ENCODE measurements around the gene AURKA. TPM values are rescaled to one million over a fixed set of nuclear protein-coding genes. Genes with fewer than 3 reads are reported as not detected.

Gene AURKA
- total RNA-seq, 4 donors from 2014 or later: 4.7 to 7.7 (median 6.5) TPM

DNA sequence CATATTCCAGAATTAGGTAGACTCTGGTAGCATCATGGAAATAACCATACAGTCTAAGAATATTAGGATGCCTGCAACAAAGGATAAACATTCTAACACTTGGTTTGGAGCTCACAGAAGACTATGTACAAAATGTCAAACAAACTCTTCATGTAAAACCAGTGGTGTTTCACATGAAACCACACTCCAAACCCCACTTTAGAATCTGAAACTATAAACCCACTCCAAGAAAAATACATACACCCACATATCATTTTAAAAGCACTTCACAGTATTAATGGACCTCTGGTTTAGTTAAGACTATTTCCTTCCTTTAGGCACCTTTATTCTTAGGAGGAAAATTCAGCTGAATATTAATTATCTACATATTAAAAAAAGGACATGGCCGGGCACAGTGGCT, 10.5 kb downstream of the AURKA start:
- TF ChIP-seq, protein P1, sequence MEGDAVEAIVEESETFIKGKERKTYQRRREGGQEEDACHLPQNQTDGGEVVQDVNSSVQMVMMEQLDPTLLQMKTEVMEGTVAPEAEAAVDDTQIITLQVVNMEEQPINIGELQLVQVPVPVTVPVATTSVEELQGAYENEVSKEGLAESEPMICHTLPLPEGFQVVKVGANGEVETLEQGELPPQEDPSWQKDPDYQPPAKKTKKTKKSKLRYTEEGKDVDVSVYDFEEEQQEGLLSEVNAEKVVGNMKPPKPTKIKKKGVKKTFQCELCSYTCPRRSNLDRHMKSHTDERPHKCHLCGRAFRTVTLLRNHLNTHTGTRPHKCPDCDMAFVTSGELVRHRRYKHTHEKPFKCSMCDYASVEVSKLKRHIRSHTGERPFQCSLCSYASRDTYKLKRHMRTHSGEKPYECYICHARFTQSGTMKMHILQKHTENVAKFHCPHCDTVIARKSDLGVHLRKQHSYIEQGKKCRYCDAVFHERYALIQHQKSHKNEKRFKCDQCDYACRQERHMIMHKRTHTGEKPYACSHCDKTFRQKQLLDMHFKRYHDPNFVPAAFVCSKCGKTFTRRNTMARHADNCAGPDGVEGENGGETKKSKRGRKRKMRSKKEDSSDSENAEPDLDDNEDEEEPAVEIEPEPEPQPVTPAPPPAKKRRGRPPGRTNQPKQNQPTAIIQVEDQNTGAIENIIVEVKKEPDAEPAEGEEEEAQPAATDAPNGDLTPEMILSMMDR (IDR thresholded peaks at IDR 0.05): no peak
- no peak for TF ChIP-seq POLR2A (IDR thresholded peaks at IDR 0.05)
- Histone ChIP-seq H3K4me3 (no peak overlapping the region), H3K4me1 (no peaks in the 10 kb centered on the region)

DNA sequence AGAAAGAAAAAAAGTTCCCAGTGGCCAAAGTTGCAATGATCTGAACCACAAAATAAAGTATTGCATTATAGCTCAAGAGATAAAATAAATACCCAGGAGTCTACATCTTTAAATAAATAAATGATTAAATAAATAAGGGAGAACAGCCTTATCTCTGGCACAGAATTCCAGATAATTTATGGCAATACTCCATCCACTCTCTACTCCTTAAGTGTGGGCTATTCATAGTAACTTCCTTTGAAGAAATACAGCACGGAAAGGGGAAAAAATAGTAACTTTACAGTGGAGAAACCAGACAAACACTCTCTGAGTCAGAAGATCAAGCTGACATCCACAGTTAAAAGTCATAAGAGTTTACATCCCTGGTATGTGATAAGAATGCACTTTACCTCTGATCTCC, 11.6 kb downstream of the AURKA start:
- no peak for TF ChIP-seq POLR2A (IDR thresholded peaks at IDR 0.05)
- TF ChIP-seq, protein P1 (IDR thresholded peaks at IDR 0.05): no peak
- no peak for DNase-seq

More for the DNA sequence above, 10.5 kb downstream of the AURKA start:
- Histone ChIP-seq H3K27ac (no peak overlapping the region), H3K36me3 (peaks cover 0 to 27% (median 0%) of the 10 kb centered on the region in 3 donors), H3K9me3 (no peaks in the 10 kb centered on the region), H3K27me3 (no peaks in the 10 kb centered on the region)
- DNase-seq: no peak

DNA sequence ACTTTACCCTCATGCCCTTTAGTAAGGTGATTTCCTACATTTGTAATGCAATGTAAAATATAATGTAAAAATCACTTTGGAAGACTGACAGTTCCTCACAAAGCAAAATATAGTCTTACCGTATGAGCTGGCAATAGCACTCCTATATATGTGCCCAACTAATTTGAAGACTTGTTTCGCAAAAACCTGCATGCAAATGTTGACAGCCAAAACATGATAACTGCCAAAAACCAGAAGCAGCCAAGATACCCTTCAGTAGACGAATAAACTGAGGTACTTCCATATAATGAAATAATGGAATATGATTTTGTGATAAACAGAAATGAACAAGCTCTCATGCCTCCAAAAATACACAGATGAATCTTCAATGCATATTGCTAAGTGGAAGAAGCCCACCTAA, 13.6 kb downstream of the AURKA start:
- Histone ChIP-seq H3K4me3 (no peak overlapping the region), H3K27ac (no peak overlapping the region)
- no peak for TF ChIP-seq POLR2A (IDR thresholded peaks at IDR 0.05)
- TF ChIP-seq, protein P1 (IDR thresholded peaks at IDR 0.05): no peak

More for the DNA sequence above, 11.6 kb downstream of the AURKA start:
- H3K4me1 ChIP-seq: no peaks in the 10 kb centered on the region
- H3K27me3 ChIP-seq: no peaks in the 10 kb centered on the region
- no peaks in the 10 kb centered on the region for H3K9me3 ChIP-seq
- H3K27ac ChIP-seq: no peak overlapping the region
- peaks cover 0 to 18% (median 0%) of the 10 kb centered on the region in 3 donors for H3K36me3 ChIP-seq
- H3K4me3 ChIP-seq: no peak overlapping the region

DNA sequence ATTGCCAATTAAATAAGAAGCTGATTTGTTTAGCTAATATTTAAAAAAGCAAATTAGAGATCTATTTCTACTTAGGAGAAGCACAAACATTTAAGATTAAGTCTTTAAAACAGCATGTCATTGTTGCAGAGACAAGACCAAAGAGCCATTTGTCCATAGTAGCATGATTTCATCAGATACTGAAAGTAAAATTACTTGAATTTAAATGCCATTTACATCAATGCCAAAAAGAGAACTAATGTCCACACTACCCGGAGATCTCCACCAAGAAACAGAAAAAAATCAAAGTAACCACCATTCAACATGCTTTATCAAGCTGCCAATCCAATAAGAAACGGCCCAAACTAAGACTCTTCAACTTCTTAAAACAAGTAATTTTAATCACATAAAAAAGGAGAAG, 15.7 kb downstream of the AURKA start:
- no peak overlapping the region for H3K27ac ChIP-seq
- H3K36me3 ChIP-seq: peaks cover 0 to 15% (median 0%) of the 10 kb centered on the region in 3 donors
- DNase-seq: no peak
- H3K9me3 ChIP-seq: no peaks in the 10 kb centered on the region
- no peaks in the 10 kb centered on the region for H3K4me1 ChIP-seq
- TF ChIP-seq, protein P1 (IDR thresholded peaks at IDR 0.05): no peak
- no peak for TF ChIP-seq POLR2A (IDR thresholded peaks at IDR 0.05)
- H3K27me3 ChIP-seq: no peaks in the 10 kb centered on the region
- no peak overlapping the region for H3K4me3 ChIP-seq

More for the DNA sequence above, 13.6 kb downstream of the AURKA start:
- Histone ChIP-seq H3K36me3 (peaks cover 0 to 10% (median 0%) of the 10 kb centered on the region in 3 donors), H3K9me3 (no peaks in the 10 kb centered on the region), H3K4me1 (no peaks in the 10 kb centered on the region), H3K27me3 (no peaks in the 10 kb centered on the region)
- no peak for DNase-seq

DNA sequence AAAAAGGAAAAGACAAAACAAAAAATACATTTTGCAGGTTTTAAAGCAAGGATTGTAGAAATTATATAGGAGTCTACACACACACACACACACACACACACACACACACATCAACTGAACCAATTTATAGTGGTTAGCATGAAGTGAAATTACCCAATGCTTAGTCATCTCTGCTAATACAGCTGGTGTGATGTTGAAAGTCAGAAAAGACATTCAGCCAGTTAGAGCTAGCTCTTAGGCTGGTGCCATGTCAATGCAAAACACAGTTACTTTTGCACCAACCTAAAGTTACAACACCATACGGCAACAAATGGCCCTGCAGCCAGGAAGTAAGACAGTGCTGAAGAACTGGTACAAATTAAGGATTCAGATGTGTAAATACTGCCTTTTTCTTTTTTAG, 18.1 kb downstream of the AURKA start:
- Histone ChIP-seq H3K4me3 (no peak overlapping the region), H3K27ac (no peak overlapping the region), H3K36me3 (peaks cover 0 to 14% (median 0%) of the 10 kb centered on the region in 3 donors), H3K4me1 (no peaks in the 10 kb centered on the region), H3K9me3 (no peaks in the 10 kb centered on the region), H3K27me3 (no peaks in the 10 kb centered on the region)
- DNase-seq: no peak
- no peak for TF ChIP-seq POLR2A (IDR thresholded peaks at IDR 0.05)
- TF ChIP-seq, protein P1 (IDR thresholded peaks at IDR 0.05): no peak

DNA sequence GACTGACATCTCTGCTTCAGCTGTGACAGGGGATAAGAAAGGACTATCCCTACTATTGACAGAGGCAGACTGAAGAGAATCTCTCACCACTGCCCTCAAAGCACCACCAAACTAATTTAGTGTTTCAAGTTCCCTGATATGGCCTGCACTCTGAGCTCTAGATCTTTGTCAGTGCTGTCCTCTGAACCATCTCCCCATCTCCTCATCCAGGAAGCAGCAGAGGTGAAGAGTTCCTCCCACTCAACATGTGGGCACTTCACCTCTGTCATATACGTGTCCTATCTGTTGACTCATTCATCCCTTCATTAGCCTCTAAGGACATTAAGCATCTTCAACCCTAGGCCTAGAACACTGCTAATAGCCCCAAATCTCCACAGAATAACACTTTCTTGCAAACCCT, 19.2 kb downstream of the AURKA start:
- H3K27ac ChIP-seq: no peak overlapping the region
- H3K4me1 ChIP-seq: no peaks in the 10 kb centered on the region
- H3K36me3 ChIP-seq: peaks cover 0 to 14% (median 0%) of the 10 kb centered on the region in 3 donors
- no peak overlapping the region for H3K4me3 ChIP-seq
- H3K27me3 ChIP-seq: no peaks in the 10 kb centered on the region
- no peak for DNase-seq
- no peaks in the 10 kb centered on the region for H3K9me3 ChIP-seq
- TF ChIP-seq, protein P1 (IDR thresholded peaks at IDR 0.05): no peak
- TF ChIP-seq POLR2A (IDR thresholded peaks at IDR 0.05): no peak
